ENCODE data around the gene PDIA6. TPM values are rescaled to one million over a fixed set of nuclear protein-coding genes. Genes with fewer than 3 reads are reported as not detected.
A peak's percentile ranks its signal among the peaks of the same experiment; 100 is the strongest.

The PDIA6 gene
- total and polyA plus RNA-seq, 9 of the 15 experiments (the other 6 are each of a cell fraction or from before 2014, with no cell fraction given), result 166 to 268 (median 229) TPM

- TF ChIP-seq KDM2B (CRISPR knock-in tag; IDR thresholded peaks at IDR 0.05) (no peak), CBX8 (IDR thresholded peaks at IDR 0.05; ENCODE audit: borderline replicate concordance, extremely low read depth, low read depth, low read length, poor library complexity, severe bottlenecking) (peak; percentile 91), CTCF (IDR thresholded peaks at IDR 0.05 in 2 of 3, conservative IDR thresholded peaks at IDR 0.05 in 1 of 3; ENCODE audit: insufficient read depth in 2 of 3, low read depth in 1 of 3, low read length in 3 of 3) (peak in 1 of 3 experiments; percentile 12; a peak in 1 of 6 replicates)
- Histone ChIP-seq H3K27me3 (ENCODE audit: control insufficient read depth in 2 of 2, insufficient read depth in 2 of 2, low read length in 2 of 2) (peaks cover 39 to 65% of the 10 kb centered on the region in 2 experiments), H3K79me2 (ENCODE audit: control insufficient read depth, insufficient read depth, low read length) (no peaks in the 10 kb centered on the region), H3K4me3 (no peak overlapping the region), H3K9me1 (ENCODE audit: control insufficient read depth, insufficient read depth, low read length) (no peaks in the 10 kb centered on the region), H3K9ac (ENCODE audit: insufficient read depth in 1 of 2, low read depth in 2 of 2, low read length in 2 of 2) (no peak overlapping the region), H3K4me1 (replicated peaks in 1 of 2; ENCODE audit: control insufficient read depth in 2 of 2, insufficient read depth in 2 of 2, low read length in 2 of 2) (peaks cover 0 to 3% of the 10 kb centered on the region in 2 experiments; a peak in 1 of 5 replicates), H3K4me2 (ENCODE audit: insufficient read depth, low read length) (no peak overlapping the region), H4K20me1 (replicated peaks; ENCODE audit: control insufficient read depth, insufficient read depth, low read length) (no peaks in the 10 kb centered on the region), H3K27ac (ENCODE audit: extremely low read depth, low read depth, low read length) (no peak overlapping the region), H3K9me3 (replicated peaks; ENCODE audit: control insufficient read depth, insufficient read depth, low read depth, low read length) (no peaks in the 10 kb centered on the region), H3K36me3 (ENCODE audit: control insufficient read depth, insufficient read depth, low read length) (no peaks in the 10 kb centered on the region), H2AFZ (ENCODE audit: low read depth, low read length) (no peak overlapping the region)
- in situ Hi-C loops (cut with MboI), result no loop called here
- WGBS (ENCODE audit: insufficient coverage, low coverage, missing lambda C conversion rate), result 6% methylated on average over 12 of the region's 12 CpGs
- ATAC-seq (peak; percentile 57), FAIRE-seq (peak; percentile 35), DNase-seq (ENCODE audit: extremely low read depth in 1 of 4, low spot score in 3 of 4) (no peak)
- ChIA-PET POLR2A (interaction anchor here (0.6 to 1.6 kb wide), 2 partner anchors 8 to 10 kb away, joined by 3 to 5 read pairs; partner anchors contain the start of gene PDIA6), CTCF (ENCODE audit: low intra/inter-chr PET ratio) (no interaction called here)
- intact Hi-C loops (cut with micrococcal nuclease), result no loop called here
- BruUV-seq (replicated peaks), result no TSS peak
Observed at GRCh38 chr2:10819714-10820314, 7.2 kb upstream of the PDIA6 start.

Data from K562 (cell line).